Ascending aorta (tissue), 2 donors: ENCODE data around the gene DHRS3. TPM values are rescaled to one million over a fixed set of nuclear protein-coding genes. Genes with fewer than 3 reads are reported as not detected.
A peak's percentile ranks its signal among the peaks of the same experiment; 100 is the strongest.

Source experiments
- DNase-seq, 2 donors: peaks; one replicate each; pipeline ENCODE4 v3.0.0-alpha.2; 2019; ENCODE audit warnings: low spot score in 2 of 2
- H3K27ac ChIP-seq, 2 donors: fragments of 200-600 bp; sonication (generic); one replicate each; pipeline ENCODE4 v1.5.1; 2016 to 2017; ENCODE audit warnings: mild to moderate bottlenecking in 1 of 2
- H3K27me3 ChIP-seq: fragments of 200-600 bp; sonication (generic); one replicate; pipeline ENCODE4 v1.5.1; 2017
- H3K36me3 ChIP-seq, 2 donors: fragments of 200-600 bp; sonication (generic); one replicate each; pipeline ENCODE4 v1.5.1; 2016
- H3K4me1 ChIP-seq, 2 donors: fragments of 200-600 bp; sonication (generic); one replicate each; pipeline ENCODE4 v1.5.1; 2016 to 2017; ENCODE audit warnings: mild to moderate bottlenecking in 1 of 2
- H3K4me3 ChIP-seq, 2 donors: fragments of 200-600 bp; sonication (generic); one replicate each; pipeline ENCODE4 v1.5.1; 2016 to 2017; ENCODE audit warnings: mild to moderate bottlenecking in 1 of 2
- H3K9me3 ChIP-seq, 2 donors: fragments of 200-600 bp; sonication (generic); one replicate each; pipeline ENCODE4 v1.5.1; 2016
- intact Hi-C: fragments of 100-400 bp; cut with DNase I; formaldehyde crosslinking; loops from one replicate; pipeline ENCODE4 v1.15.1; 2023
- total RNA-seq: library from RNA; depleted of rRNA; stranded (reverse); fragments of >200 nt; gene quantifications from one replicate; pipeline ENCODE4 v1.1.0, GENCODE V29; 2016
- TF ChIP-seq, protein P1 (sequence below), 3 experiments: fragments of 200-600 bp in 2 of 3; fragments of 450-650 bp in 1 of 3; sonication (generic) in 2 of 3; IDR thresholded peaks; one replicate each; pipeline ENCODE4 v1.5.1; 2016 to 2019; ENCODE audit warnings: antibody characterized with exemption in 3 of 3, mild to moderate bottlenecking in 1 of 3, moderate library complexity in 1 of 3

The DHRS3 gene
- total RNA-seq, 1 donor from 2014 or later: 39.4 TPM

GRCh38 chr1:12542616-12543592 lies 75.1 kb downstream of the DHRS3 start:
- Histone ChIP-seq H3K9me3 (no peaks in the 10 kb centered on the region), H3K4me3 (no peak overlapping the region), H3K27me3 (no peaks in the 10 kb centered on the region), H3K4me1 (peaks cover 10 to 28% of the 10 kb centered on the region in 2 donors), H3K27ac (peak overlapping the region; percentile 74 to 84), H3K36me3 (no peaks in the 10 kb centered on the region)
- TF ChIP-seq, protein P1, sequence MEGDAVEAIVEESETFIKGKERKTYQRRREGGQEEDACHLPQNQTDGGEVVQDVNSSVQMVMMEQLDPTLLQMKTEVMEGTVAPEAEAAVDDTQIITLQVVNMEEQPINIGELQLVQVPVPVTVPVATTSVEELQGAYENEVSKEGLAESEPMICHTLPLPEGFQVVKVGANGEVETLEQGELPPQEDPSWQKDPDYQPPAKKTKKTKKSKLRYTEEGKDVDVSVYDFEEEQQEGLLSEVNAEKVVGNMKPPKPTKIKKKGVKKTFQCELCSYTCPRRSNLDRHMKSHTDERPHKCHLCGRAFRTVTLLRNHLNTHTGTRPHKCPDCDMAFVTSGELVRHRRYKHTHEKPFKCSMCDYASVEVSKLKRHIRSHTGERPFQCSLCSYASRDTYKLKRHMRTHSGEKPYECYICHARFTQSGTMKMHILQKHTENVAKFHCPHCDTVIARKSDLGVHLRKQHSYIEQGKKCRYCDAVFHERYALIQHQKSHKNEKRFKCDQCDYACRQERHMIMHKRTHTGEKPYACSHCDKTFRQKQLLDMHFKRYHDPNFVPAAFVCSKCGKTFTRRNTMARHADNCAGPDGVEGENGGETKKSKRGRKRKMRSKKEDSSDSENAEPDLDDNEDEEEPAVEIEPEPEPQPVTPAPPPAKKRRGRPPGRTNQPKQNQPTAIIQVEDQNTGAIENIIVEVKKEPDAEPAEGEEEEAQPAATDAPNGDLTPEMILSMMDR (IDR thresholded peaks at IDR 0.05): no peak
- DNase-seq: no peak
- intact Hi-C loops: loop anchor here (5.0 kb wide), 1 partner anchor 106 kb away; no protein-coding TSS in a partner anchor

- no peaks in the 10 kb centered on the region for H3K36me3 ChIP-seq
- no peak for DNase-seq
- H3K9me3 ChIP-seq: no peaks in the 10 kb centered on the region
- intact Hi-C loops: loop anchor here (5.0 kb wide), 1 partner anchor 105 kb away; no protein-coding TSS in a partner anchor
- no peak overlapping the region for H3K4me3 ChIP-seq
- no peaks in the 10 kb centered on the region for H3K27me3 ChIP-seq
- TF ChIP-seq, protein P1 (IDR thresholded peaks at IDR 0.05): no peak
- H3K4me1 ChIP-seq: peaks cover 10 to 26% of the 10 kb centered on the region in 2 donors
- H3K27ac ChIP-seq: peak overlapping the region; percentile 74 to 84
Observed at GRCh38 chr1:12542138-12542465, 75.9 kb downstream of the DHRS3 start.

- H3K4me3 ChIP-seq: no peak overlapping the region
- intact Hi-C loops: loop anchor here (2.0 to 5.0 kb wide), 2 partner anchors 51 to 104 kb away; no protein-coding TSS in a partner anchor
- DNase-seq: no peak
- TF ChIP-seq, protein P1 (IDR thresholded peaks at IDR 0.05): no peak
- peaks cover 0 to 1% of the 10 kb centered on the region in 2 donors for H3K9me3 ChIP-seq
- no peaks in the 10 kb centered on the region for H3K27me3 ChIP-seq
- no peaks in the 10 kb centered on the region for H3K36me3 ChIP-seq
- H3K27ac ChIP-seq: peak overlapping the region; percentile 74 to 84
- peaks cover 10 to 20% of the 10 kb centered on the region in 2 donors for H3K4me1 ChIP-seq
Observed at GRCh38 chr1:12541274-12542137, 76.5 kb downstream of the DHRS3 start.

DNA sequence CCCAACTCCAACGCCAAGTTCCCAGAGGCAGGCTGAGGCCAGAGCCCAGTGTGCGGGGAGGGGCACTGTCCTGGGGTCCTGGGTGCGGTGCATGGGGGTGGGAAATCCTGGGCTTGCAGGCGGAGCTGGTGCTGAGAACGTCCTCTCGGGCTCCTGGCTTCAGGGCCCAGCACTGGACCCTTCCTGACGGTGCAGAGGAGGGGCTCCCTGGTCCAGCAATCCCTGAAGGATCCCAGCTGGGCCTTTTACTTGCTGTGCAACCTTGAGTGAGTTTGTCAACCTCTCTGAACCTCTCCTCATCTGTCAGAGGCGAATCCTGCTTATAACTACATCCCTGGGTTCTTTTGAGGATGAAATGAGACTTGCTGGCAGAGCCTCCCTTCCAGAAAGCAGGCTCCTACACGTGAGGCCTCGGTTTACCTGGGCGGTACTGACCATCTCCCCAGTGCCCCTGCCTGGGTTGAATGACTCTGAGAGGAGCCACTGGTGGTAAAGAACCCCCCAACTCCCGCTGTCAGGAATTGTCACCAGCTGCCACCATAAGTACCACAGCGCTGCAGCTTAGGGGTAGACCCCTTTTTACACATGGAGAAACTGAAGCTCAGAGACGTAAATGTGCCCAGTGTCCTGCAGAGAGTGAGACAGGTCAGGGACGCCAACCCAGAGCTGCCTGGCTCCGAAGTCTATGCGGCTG lies 77.3 kb downstream of the DHRS3 start:
- H3K4me1 ChIP-seq: peaks cover 10 to 19% of the 10 kb centered on the region in 2 donors
- intact Hi-C loops: loop anchor here (1.0 to 5.0 kb wide), 3 partner anchors 52 to 103 kb away; no protein-coding TSS in a partner anchor
- peak overlapping the region; percentile 74 to 84 for H3K27ac ChIP-seq
- DNase-seq: no peak
- H3K27me3 ChIP-seq: no peaks in the 10 kb centered on the region
- TF ChIP-seq, protein P1 (IDR thresholded peaks at IDR 0.05): no peak
- H3K4me3 ChIP-seq: no peak overlapping the region
- H3K9me3 ChIP-seq: peaks cover 0 to 9% of the 10 kb centered on the region in 2 donors
- H3K36me3 ChIP-seq: no peaks in the 10 kb centered on the region
